Neural cell (in vitro differentiated cells): ENCODE results near the gene TSG101.

ENCODE experiments used
- EP300 ChIP-seq: fragments of 450-650 bp; conservative IDR thresholded peaks from 2 replicates; pipeline ENCODE4 v1.6.1; 2014; ENCODE audit warnings: antibody characterized with exemption, mild to moderate bottlenecking, moderate library complexity; ENCODE audit not compliant: poor library complexity, severe bottlenecking
- RAD21 ChIP-seq: fragments of 450-650 bp; conservative IDR thresholded peaks from 2 replicates; pipeline ENCODE4 v1.6.1; 2014; ENCODE audit warnings: antibody characterized with exemption, mild to moderate bottlenecking, moderate library complexity
- TAF1 ChIP-seq: IDR thresholded peaks from 2 replicates; pipeline ENCODE4 v1.6.1; 2012; ENCODE audit warnings: low read depth
- TF ChIP-seq, protein P1 (sequence below): fragments of 450-650 bp; IDR thresholded peaks from 2 replicates; pipeline ENCODE4 v1.5.1; 2014; ENCODE audit warnings: antibody characterized with exemption, mild to moderate bottlenecking, moderate library complexity; ENCODE audit not compliant: poor library complexity, severe bottlenecking
- TF ChIP-seq, protein P2 (sequence below): IDR thresholded peaks from 2 replicates; pipeline ENCODE4 v1.6.1; 2012; ENCODE audit warnings: borderline replicate concordance

DNA sequence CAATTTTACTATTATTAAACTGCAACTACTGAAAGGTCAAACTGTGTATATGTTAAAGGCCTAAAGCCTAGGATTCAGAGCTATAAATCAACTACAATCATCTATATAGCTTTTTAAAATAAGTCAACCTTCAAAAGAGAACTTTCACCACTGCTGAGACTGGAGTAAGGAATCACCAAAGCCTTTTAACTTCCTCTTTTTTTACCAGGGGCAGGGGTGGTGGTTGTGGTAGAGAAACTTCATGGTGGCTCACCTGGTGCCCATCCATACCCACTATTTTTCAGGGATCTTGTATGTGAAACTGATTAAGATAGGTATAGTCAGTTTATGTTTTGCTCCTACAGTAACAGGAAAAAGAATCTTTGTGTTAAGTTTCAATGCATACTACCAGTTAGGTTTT lies 31.5 kb downstream of the TSG101 start:
- no peak for TF ChIP-seq EP300
- no peak for TF ChIP-seq RAD21
- TF ChIP-seq, protein P1, sequence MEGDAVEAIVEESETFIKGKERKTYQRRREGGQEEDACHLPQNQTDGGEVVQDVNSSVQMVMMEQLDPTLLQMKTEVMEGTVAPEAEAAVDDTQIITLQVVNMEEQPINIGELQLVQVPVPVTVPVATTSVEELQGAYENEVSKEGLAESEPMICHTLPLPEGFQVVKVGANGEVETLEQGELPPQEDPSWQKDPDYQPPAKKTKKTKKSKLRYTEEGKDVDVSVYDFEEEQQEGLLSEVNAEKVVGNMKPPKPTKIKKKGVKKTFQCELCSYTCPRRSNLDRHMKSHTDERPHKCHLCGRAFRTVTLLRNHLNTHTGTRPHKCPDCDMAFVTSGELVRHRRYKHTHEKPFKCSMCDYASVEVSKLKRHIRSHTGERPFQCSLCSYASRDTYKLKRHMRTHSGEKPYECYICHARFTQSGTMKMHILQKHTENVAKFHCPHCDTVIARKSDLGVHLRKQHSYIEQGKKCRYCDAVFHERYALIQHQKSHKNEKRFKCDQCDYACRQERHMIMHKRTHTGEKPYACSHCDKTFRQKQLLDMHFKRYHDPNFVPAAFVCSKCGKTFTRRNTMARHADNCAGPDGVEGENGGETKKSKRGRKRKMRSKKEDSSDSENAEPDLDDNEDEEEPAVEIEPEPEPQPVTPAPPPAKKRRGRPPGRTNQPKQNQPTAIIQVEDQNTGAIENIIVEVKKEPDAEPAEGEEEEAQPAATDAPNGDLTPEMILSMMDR: no peak
- TF ChIP-seq, protein P2, sequence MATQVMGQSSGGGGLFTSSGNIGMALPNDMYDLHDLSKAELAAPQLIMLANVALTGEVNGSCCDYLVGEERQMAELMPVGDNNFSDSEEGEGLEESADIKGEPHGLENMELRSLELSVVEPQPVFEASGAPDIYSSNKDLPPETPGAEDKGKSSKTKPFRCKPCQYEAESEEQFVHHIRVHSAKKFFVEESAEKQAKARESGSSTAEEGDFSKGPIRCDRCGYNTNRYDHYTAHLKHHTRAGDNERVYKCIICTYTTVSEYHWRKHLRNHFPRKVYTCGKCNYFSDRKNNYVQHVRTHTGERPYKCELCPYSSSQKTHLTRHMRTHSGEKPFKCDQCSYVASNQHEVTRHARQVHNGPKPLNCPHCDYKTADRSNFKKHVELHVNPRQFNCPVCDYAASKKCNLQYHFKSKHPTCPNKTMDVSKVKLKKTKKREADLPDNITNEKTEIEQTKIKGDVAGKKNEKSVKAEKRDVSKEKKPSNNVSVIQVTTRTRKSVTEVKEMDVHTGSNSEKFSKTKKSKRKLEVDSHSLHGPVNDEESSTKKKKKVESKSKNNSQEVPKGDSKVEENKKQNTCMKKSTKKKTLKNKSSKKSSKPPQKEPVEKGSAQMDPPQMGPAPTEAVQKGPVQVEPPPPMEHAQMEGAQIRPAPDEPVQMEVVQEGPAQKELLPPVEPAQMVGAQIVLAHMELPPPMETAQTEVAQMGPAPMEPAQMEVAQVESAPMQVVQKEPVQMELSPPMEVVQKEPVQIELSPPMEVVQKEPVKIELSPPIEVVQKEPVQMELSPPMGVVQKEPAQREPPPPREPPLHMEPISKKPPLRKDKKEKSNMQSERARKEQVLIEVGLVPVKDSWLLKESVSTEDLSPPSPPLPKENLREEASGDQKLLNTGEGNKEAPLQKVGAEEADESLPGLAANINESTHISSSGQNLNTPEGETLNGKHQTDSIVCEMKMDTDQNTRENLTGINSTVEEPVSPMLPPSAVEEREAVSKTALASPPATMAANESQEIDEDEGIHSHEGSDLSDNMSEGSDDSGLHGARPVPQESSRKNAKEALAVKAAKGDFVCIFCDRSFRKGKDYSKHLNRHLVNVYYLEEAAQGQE: no peak
- TF ChIP-seq TAF1: no peak
